Activated effector memory CD4-positive, alpha-beta T cell treated with anti-CD3 and anti-CD28 coated beads, Interleukin-2, amount 50 U/mL, for 16 hours (primary cell): ENCODE measurements around the gene ALG1.
"Not testable (repeated sequence)": the region's sequence is repeated elsewhere in the genome, so short reads cannot be mapped to it uniquely, and the experiment has no call there.

ENCODE experiments used
- DNase-seq: peaks from one replicate; pipeline ENCODE4 v3.0.0-alpha.2; 2020

Gene ALG1

GRCh38 chr16:5075637-5076036, 4.0 kb downstream of the ALG1 start:
- no peak for DNase-seq

GRCh38 chr16:5077304-5077703, 5.7 kb downstream of the ALG1 start:
- no peak for DNase-seq

GRCh38 chr16:5078626-5079025, 7.0 kb downstream of the ALG1 start:
- no peak for DNase-seq

GRCh38 chr16:5080461-5080860, 8.8 kb downstream of the ALG1 start:
- DNase-seq = not testable (repeated sequence)

- not testable (repeated sequence) for DNase-seq
Measured at GRCh38 chr16:5080996-5081395, 9.4 kb downstream of the ALG1 start.

GRCh38 chr16:5083646-5084045, 12.0 kb downstream of the ALG1 start:
- DNase-seq = not testable (repeated sequence)

- DNase-seq = not testable (repeated sequence)
Measured at GRCh38 chr16:5084099-5084731, 12.6 kb downstream of the ALG1 start.

GRCh38 chr16:5084802-5085201, 13.2 kb downstream of the ALG1 start:
- DNase-seq = peak; percentile 83

GRCh38 chr16:5085716-5086115, 14.1 kb downstream of the ALG1 start:
- DNase-seq = not testable (repeated sequence)

GRCh38 chr16:5088086-5088790, 16.6 kb downstream of the ALG1 start:
- not testable (repeated sequence) for DNase-seq

- DNase-seq = not testable (repeated sequence)
Measured at GRCh38 chr16:5088936-5089335, 17.3 kb downstream of the ALG1 start.

GRCh38 chr16:5089911-5090555, 18.4 kb downstream of the ALG1 start:
- DNase-seq = not testable (repeated sequence)

GRCh38 chr16:5090592-5090991, 18.9 kb downstream of the ALG1 start:
- not testable (repeated sequence) for DNase-seq

- DNase-seq = not testable (repeated sequence)
Measured at GRCh38 chr16:5093081-5093480, 21.4 kb downstream of the ALG1 start.

GRCh38 chr16:5093746-5094145, 22.1 kb downstream of the ALG1 start:
- not testable (repeated sequence) for DNase-seq

GRCh38 chr16:5095145-5095830, 23.6 kb downstream of the ALG1 start:
- DNase-seq = not testable (repeated sequence)

- not testable (repeated sequence) for DNase-seq
Measured at GRCh38 chr16:5096437-5097060, 24.9 kb downstream of the ALG1 start.

- DNase-seq = peak; percentile 79
Measured at GRCh38 chr16:5097061-5097469, 25.4 kb downstream of the ALG1 start.

- DNase-seq = not testable (repeated sequence)
Measured at GRCh38 chr16:5097470-5098220, 26.0 kb downstream of the ALG1 start, which contains the start of gene EEF2KMT. Gene EEF2KMT, minus strand, starts transcription at chr16:5097795. Its CDS starts 56 bp downstream, at chr16:5097739.

- peak; percentile 98 for DNase-seq
Measured at GRCh38 chr16:5098221-5099159, 26.8 kb downstream of the ALG1 start.

GRCh38 chr16:5099174-5099573, 27.5 kb downstream of the ALG1 start:
- DNase-seq = not testable (repeated sequence)
